H1 (cell line): ENCODE measurements around the gene ADK. TPM values are rescaled to one million over a fixed set of nuclear protein-coding genes. Genes with fewer than 3 reads are reported as not detected.

Experiments used
- CTCF ChIA-PET: fragments of 300-600 bp; sonication (Branson Sonifier 250); formaldehyde crosslinking; loops from one replicate; lab custom pipeline; 2021; ENCODE audit not compliant: partially characterized antibody; lab: Charles Lee
- POLR2A ChIA-PET: fragments of 300-600 bp; sonication (Branson Sonifier 250); formaldehyde crosslinking; loops from one replicate; lab custom pipeline; 2021; ENCODE audit warnings: inconsistent platforms; ENCODE audit not compliant: partially characterized antibody; lab: Charles Lee
- DNase-seq, 2 experiments: peaks; one replicate each; pipeline versions ENCODE4 v3.0.0 to v3.0.0-alpha.2; 2010 to 2022; ENCODE audit warnings: low spot score in 2 of 2, low read depth in 1 of 2, mixed read lengths in 1 of 2
- FAIRE-seq: peaks from 2 replicates; lab custom pipeline; 2011; peaks lifted over from hg19 to GRCh38; lab: Jason Lieb, UNC
- H2AFZ ChIP-seq: 2 replicates; pipeline ENCODE4 v1.8.1; 2012; ENCODE audit warnings: low read length, inconsistent platforms
- H2AK5ac ChIP-seq: 2 replicates; pipeline ENCODE4 v1.6.1; 2013; ENCODE audit warnings: low read depth, low read length
- H2BK120ac ChIP-seq: replicated peaks from 2 replicates; pipeline ENCODE3; 2013; ENCODE audit warnings: low read depth, low read length, inconsistent platforms
- H2BK12ac ChIP-seq: 2 replicates; pipeline ENCODE4 v1.6.1; 2013; ENCODE audit warnings: low read depth, low read length
- H2BK15ac ChIP-seq: 2 replicates; pipeline ENCODE4 v1.6.1; 2013; ENCODE audit warnings: low read length
- H2BK20ac ChIP-seq: 2 replicates; pipeline ENCODE4 v1.6.1; 2013; ENCODE audit warnings: low read length
- H2BK5ac ChIP-seq: 2 replicates; pipeline ENCODE4 v1.6.1; 2013; ENCODE audit warnings: low read depth, low read length
- H3K14ac ChIP-seq: 2 replicates; pipeline ENCODE4 v1.6.1; 2013; ENCODE audit warnings: inconsistent platforms; ENCODE audit not compliant: insufficient read length
- H3K18ac ChIP-seq: 2 replicates; pipeline ENCODE4 v1.6.1; 2013; ENCODE audit warnings: low read length; ENCODE audit errors: extremely low read depth
- H3K23ac ChIP-seq: 2 replicates; pipeline ENCODE4 v1.6.1; 2013; ENCODE audit warnings: inconsistent platforms; ENCODE audit not compliant: insufficient read length
- H3K23me2 ChIP-seq: 2 replicates; pipeline ENCODE4 v1.6.1; 2013; ENCODE audit warnings: low read depth, low read length
- H3K27ac ChIP-seq: 2 replicates; pipeline ENCODE4 v1.6.1; 2011; ENCODE audit warnings: low read depth, low read length, inconsistent platforms
- H3K27me3 ChIP-seq, 4 experiments: replicated peaks in 1 of 4; 1 replicate in 1 of 4; 2 replicates in 3 of 4; pipeline versions ENCODE4 v1.6.1 to v1.8.1; 2011 to 2013; ENCODE audit warnings: low read length in 3 of 4, mild to moderate bottlenecking in 3 of 4, inconsistent platforms in 2 of 4, mixed read lengths in 2 of 4, moderate library complexity in 1 of 4; ENCODE audit not compliant: control insufficient read depth in 3 of 4, insufficient read depth in 3 of 4; ENCODE audit errors: extremely low read depth in 1 of 4
- H3K36me3 ChIP-seq, 4 experiments: 2 replicates each; pipeline versions ENCODE4 v1.6.1 to v1.8.1; 2011 to 2013; ENCODE audit warnings: mild to moderate bottlenecking in 4 of 4, low read length in 3 of 4, moderate library complexity in 2 of 4, control low read depth in 1 of 4, inconsistent platforms in 1 of 4; ENCODE audit not compliant: insufficient read depth in 4 of 4, control insufficient read depth in 2 of 4
- H3K4ac ChIP-seq: replicated peaks from 2 replicates; pipeline ENCODE3; 2013; ENCODE audit warnings: low read length, low read depth, mixed read lengths, inconsistent platforms; ENCODE audit not compliant: insufficient read length
- H3K4me1 ChIP-seq, 4 experiments: replicated peaks in 1 of 4; 1 replicate in 1 of 4; 2 replicates in 3 of 4; pipeline versions ENCODE4 v1.6.1 to v1.8.1; 2011 to 2013; ENCODE audit warnings: low read length in 3 of 4, inconsistent platforms in 2 of 4, mixed read lengths in 1 of 4; ENCODE audit not compliant: insufficient read depth in 4 of 4, control insufficient read depth in 3 of 4
- H3K4me2 ChIP-seq, 2 experiments: 2 replicates each; pipeline versions ENCODE4 v1.6.1 to v1.8.1; 2011 to 2013; ENCODE audit warnings: low read depth in 2 of 2, low read length in 2 of 2, control low read depth in 1 of 2, inconsistent platforms in 1 of 2, mild to moderate bottlenecking in 1 of 2; ENCODE audit not compliant: insufficient read depth in 1 of 2
- H3K4me3 ChIP-seq, 4 experiments: fragments of 200-600, 300-600 bp in 1 of 4; sonication (generic), shearing (Covaris generic), sonication (Bioruptor Twin) in 1 of 4; 2 replicates each; pipeline versions ENCODE4 v1.5.1 to v1.8.1; 2011 to 2016; ENCODE audit warnings: low read length in 4 of 4, low read depth in 3 of 4, control low read depth in 2 of 4, inconsistent platforms in 2 of 4, mild to moderate bottlenecking in 2 of 4, mixed read lengths in 1 of 4, moderate library complexity in 1 of 4; ENCODE audit not compliant: insufficient read depth in 2 of 4; ENCODE audit errors: extremely low read depth in 1 of 4
- H3K56ac ChIP-seq: replicated peaks from 2 replicates; pipeline ENCODE3; 2013; ENCODE audit warnings: low read depth, mild to moderate bottlenecking, mixed read lengths, low read length, inconsistent platforms; ENCODE audit not compliant: insufficient read length
- H3K79me1 ChIP-seq: 2 replicates; pipeline ENCODE4 v1.6.1; 2013; ENCODE audit warnings: low read depth, low read length, control low read depth
- H3K79me2 ChIP-seq, 2 experiments: 2 replicates each; pipeline versions ENCODE4 v1.6.1 to v1.8.1; 2012 to 2013; ENCODE audit warnings: low read length in 2 of 2, mild to moderate bottlenecking in 2 of 2, inconsistent platforms in 1 of 2; ENCODE audit not compliant: insufficient read depth in 2 of 2, control insufficient read depth in 1 of 2
- H3K9ac ChIP-seq, 4 experiments: replicated peaks in 1 of 4; 1 replicate in 1 of 4; 2 replicates in 3 of 4; pipeline versions ENCODE4 v1.6.1 to v1.8.1; 2011 to 2013; ENCODE audit warnings: low read depth in 3 of 4, low read length in 3 of 4, control low read depth in 2 of 4, mild to moderate bottlenecking in 2 of 4, moderate library complexity in 2 of 4, inconsistent platforms in 1 of 4; ENCODE audit errors: extremely low read depth in 1 of 4
- H3K9me3 ChIP-seq, 2 experiments: 2 replicates each; pipeline versions ENCODE4 v1.6.1 to v1.8.1; 2012 to 2013; ENCODE audit warnings: mild to moderate bottlenecking in 2 of 2, moderate library complexity in 2 of 2, control low read depth in 1 of 2, inconsistent platforms in 1 of 2, low read depth in 1 of 2, low read length in 1 of 2, mixed read lengths in 1 of 2; ENCODE audit not compliant: insufficient read depth in 2 of 2
- H4K20me1 ChIP-seq, 2 experiments: replicated peaks in 1 of 2; 2 replicates each; pipeline versions ENCODE3 to v1.8.1; 2011 to 2013; ENCODE audit warnings: inconsistent platforms in 2 of 2, low read length in 2 of 2, mild to moderate bottlenecking in 1 of 2; ENCODE audit not compliant: insufficient read depth in 2 of 2, control insufficient read depth in 1 of 2
- H4K5ac ChIP-seq: 2 replicates; pipeline ENCODE4 v1.6.1; 2013; ENCODE audit warnings: low read length, low read depth, mixed read lengths, inconsistent platforms; ENCODE audit not compliant: insufficient read length
- H4K8ac ChIP-seq: 2 replicates; pipeline ENCODE4 v1.8.0; 2013; ENCODE audit warnings: mild to moderate bottlenecking, moderate library complexity, low read length, inconsistent platforms; ENCODE audit not compliant: insufficient read depth; ENCODE audit errors: extremely low read depth
- H4K91ac ChIP-seq: replicated peaks from 2 replicates; pipeline ENCODE3; 2013; ENCODE audit warnings: low read length, mixed read lengths, inconsistent platforms; ENCODE audit not compliant: insufficient read length
- WGBS, 2 experiments: shearing (Covaris generic) in 1 of 2; methylation state at CpG; one replicate each; pipeline versions ENCODE4 v1.1.6 to v1.1.7; 2013 to 2015; ENCODE audit warnings: low lambda C conversion rate in 2 of 2, mixed read lengths in 2 of 2, inconsistent platforms in 1 of 2, low coverage in 1 of 2, missing lambda C conversion rate in 1 of 2; ENCODE audit not compliant: insufficient replicate concordance in 2 of 2, insufficient coverage in 1 of 2, insufficient read length in 1 of 2; ENCODE audit errors: extremely low coverage in 1 of 2, missing lambda C conversion rate in 1 of 2; 5-methylcytosine and 5-hydroxymethylcytosine counted together
- polyA plus RNA-seq, 7 experiments: library from polyadenylated mRNA; depleted of rRNA in 3 of 7; stranded (reverse) in 5 of 7; unstranded in 2 of 7; fragments of >200 nt in 5 of 7; fragments of 200-250 nt in 2 of 7; gene quantifications; 1 replicate in 5 of 7; 2 replicates in 1 of 7; 4 replicates in 1 of 7; pipeline versions ENCODE4 v1.2.1 to v1.2.3, GENCODE V29; 2011 to 2013; ENCODE audit warnings: missing spikeins in 2 of 7, mixed read lengths in 2 of 7
- total RNA-seq: library from RNA; stranded (reverse); fragmentation: NEBNext Ultra II Directional; extraction: Animal tissue kit (Norgen Biotek cat#: 25700); gene quantifications from 2 replicates; pipeline ENCODE4 v1.2.1, GENCODE V29; 2021

Gene ADK
- total and polyA plus RNA-seq, 2 of the 8 experiments (the other 6 are each of a cell fraction or from before 2014, with no cell fraction given) = 12.3 to 42.4 TPM

- Histone ChIP-seq H3K27ac (no peak overlapping the region), H3K9me3 (no peaks in the 10 kb centered on the region)
- POLR2A ChIA-PET = no interaction called here
Measured at GRCh38 chr10:74293686-74294371, 142.8 kb downstream of the ADK start.

More at GRCh38 chr10:74293686-74294371, 142.8 kb downstream of the ADK start:
- CTCF ChIA-PET = interaction anchor here (1.2 kb wide), 1 partner anchor 17 kb away, joined by 3 read pairs; no protein-coding TSS in a partner anchor
- DNase-seq = no peak
- Histone ChIP-seq H4K20me1 (no peaks in the 10 kb centered on the region), H3K79me1 (no peaks in the 10 kb centered on the region), H2BK120ac (no peak overlapping the region), H2BK15ac (no peak overlapping the region), H4K5ac (no peak overlapping the region), H3K23me2 (peaks cover 1% of the 10 kb centered on the region; the same call in 1 of the 2 replicates), H3K18ac (no peak overlapping the region), H2AK5ac (no peak overlapping the region), H3K4ac (no peak overlapping the region), H3K23ac (no peak overlapping the region), H4K91ac (no peak overlapping the region), H2BK5ac (no peak overlapping the region), H3K56ac (no peak overlapping the region), H2BK12ac (no peak overlapping the region), H2AFZ (no peak overlapping the region), H3K79me2 (no peaks in the 10 kb centered on the region), H3K4me1 (no peaks in the 10 kb centered on the region), H3K4me3 (no peak overlapping the region), H3K9ac (no peak overlapping the region), H3K4me2 (no peak overlapping the region), H3K14ac (no peak overlapping the region), H2BK20ac (no peak overlapping the region), H4K8ac (no peak overlapping the region), H3K36me3 (no peaks in the 10 kb centered on the region), H3K27me3 (no peaks in the 10 kb centered on the region)
- 80% methylated on average over 1 of the region's 1 CpG; no CpG with 5 or more reads in 1 of the 2 experiments for WGBS, 2 experiments
- FAIRE-seq = no peak
